ENCODE data around the gene KCNQ5.

KCNQ5 gene

GRCh38 chr6:72675396-72675795 is 53.5 kb downstream of the KCNQ5 start:
- DNase-seq (ENCODE audit: low read depth), result no peak
- no peak overlapping the region for H3K4me3 ChIP-seq (ENCODE audit: low read length)
- no peak for TF ChIP-seq CTCF (IDR thresholded peaks at IDR 0.05; ENCODE audit: insufficient read depth, low read depth, low read length, missing control alignments)

GRCh38 chr6:72676995-72677394 is 55.1 kb downstream of the KCNQ5 start:
- no peak overlapping the region for H3K4me3 ChIP-seq (ENCODE audit: low read length)
- DNase-seq (ENCODE audit: low read depth), result no peak
- TF ChIP-seq CTCF (IDR thresholded peaks at IDR 0.05; ENCODE audit: insufficient read depth, low read depth, low read length, missing control alignments), result no peak

GRCh38 chr6:72677740-72678139 is 55.9 kb downstream of the KCNQ5 start:
- H3K4me3 ChIP-seq (ENCODE audit: low read length), result no peak overlapping the region
- DNase-seq (ENCODE audit: low read depth), result no peak
- TF ChIP-seq CTCF (IDR thresholded peaks at IDR 0.05; ENCODE audit: insufficient read depth, low read depth, low read length, missing control alignments), result no peak

GRCh38 chr6:72683797-72684196 is 61.9 kb downstream of the KCNQ5 start:
- no peak overlapping the region for H3K4me3 ChIP-seq (ENCODE audit: low read length)
- TF ChIP-seq CTCF (IDR thresholded peaks at IDR 0.05; ENCODE audit: insufficient read depth, low read depth, low read length, missing control alignments), result no peak
- no peak for DNase-seq (ENCODE audit: low read depth)

- TF ChIP-seq CTCF (IDR thresholded peaks at IDR 0.05; ENCODE audit: insufficient read depth, low read depth, low read length, missing control alignments), result no peak
- H3K4me3 ChIP-seq (ENCODE audit: low read length), result no peak overlapping the region
- DNase-seq (ENCODE audit: low read depth), result no peak
Measured at GRCh38 chr6:72689107-72689954, 67.5 kb downstream of the KCNQ5 start.

GRCh38 chr6:72691249-72691648 is 69.4 kb downstream of the KCNQ5 start:
- H3K4me3 ChIP-seq (ENCODE audit: low read length), result no peak overlapping the region
- DNase-seq (ENCODE audit: low read depth), result no peak
- no peak for TF ChIP-seq CTCF (IDR thresholded peaks at IDR 0.05; ENCODE audit: insufficient read depth, low read depth, low read length, missing control alignments)

- DNase-seq (ENCODE audit: low read depth), result no peak
Measured at GRCh38 chr6:72696055-72696454, 74.2 kb downstream of the KCNQ5 start.

More at GRCh38 chr6:72696055-72696454, 74.2 kb downstream of the KCNQ5 start:
- no peak overlapping the region for H3K4me3 ChIP-seq (ENCODE audit: low read length)
- TF ChIP-seq CTCF (IDR thresholded peaks at IDR 0.05; ENCODE audit: insufficient read depth, low read depth, low read length, missing control alignments), result no peak

Measured in epithelial cell of esophagus (primary cell).